ENCODE measurements around the gene PRKG1.

DNA sequence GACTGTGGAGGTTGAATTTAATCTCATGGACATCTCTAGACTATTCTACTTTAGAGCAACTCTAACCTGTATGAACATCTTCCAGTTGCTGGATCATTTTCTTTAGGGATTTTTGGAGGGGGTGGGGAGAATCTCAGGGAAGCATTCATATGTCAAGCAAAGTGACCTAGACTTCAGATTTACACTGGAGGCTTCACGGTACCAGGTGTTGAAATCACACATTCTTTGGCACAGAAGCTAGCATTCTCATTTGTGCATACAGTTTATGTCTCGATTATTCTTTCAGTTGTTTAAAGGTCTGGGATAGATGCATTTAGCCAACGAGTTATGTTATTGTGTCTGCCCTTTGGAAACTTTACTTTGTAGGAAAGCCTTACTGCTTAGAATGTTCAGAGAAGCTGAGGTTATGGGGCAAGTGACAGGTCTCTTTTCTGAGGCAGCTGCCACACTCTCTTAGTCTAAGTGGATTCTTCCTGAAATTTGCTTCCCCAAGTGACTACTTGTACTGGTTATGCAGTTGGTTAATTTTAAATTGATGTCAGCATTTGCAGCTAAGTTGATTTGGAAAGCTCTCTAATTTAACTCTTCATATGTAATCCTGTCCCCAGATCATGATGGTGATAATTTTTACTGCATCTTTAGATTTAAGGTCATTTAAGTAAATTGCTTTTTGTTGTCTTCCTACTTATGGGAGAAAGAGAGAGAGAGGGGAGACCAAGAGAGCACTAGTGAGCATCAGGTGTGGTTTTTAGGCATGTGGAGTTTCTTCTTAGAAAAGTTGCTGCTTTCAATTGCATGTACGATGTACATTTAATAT, 153.8 kb downstream of the PRKG1 start:
- no peak for TF ChIP-seq EZH2phosphoT487 (IDR thresholded peaks at IDR 0.05; ENCODE audit: unreplicated experiment)
- no peak for TF ChIP-seq EZH2 (IDR thresholded peaks at IDR 0.05; ENCODE audit: low read depth, unreplicated experiment)
- TF ChIP-seq, protein P1, sequence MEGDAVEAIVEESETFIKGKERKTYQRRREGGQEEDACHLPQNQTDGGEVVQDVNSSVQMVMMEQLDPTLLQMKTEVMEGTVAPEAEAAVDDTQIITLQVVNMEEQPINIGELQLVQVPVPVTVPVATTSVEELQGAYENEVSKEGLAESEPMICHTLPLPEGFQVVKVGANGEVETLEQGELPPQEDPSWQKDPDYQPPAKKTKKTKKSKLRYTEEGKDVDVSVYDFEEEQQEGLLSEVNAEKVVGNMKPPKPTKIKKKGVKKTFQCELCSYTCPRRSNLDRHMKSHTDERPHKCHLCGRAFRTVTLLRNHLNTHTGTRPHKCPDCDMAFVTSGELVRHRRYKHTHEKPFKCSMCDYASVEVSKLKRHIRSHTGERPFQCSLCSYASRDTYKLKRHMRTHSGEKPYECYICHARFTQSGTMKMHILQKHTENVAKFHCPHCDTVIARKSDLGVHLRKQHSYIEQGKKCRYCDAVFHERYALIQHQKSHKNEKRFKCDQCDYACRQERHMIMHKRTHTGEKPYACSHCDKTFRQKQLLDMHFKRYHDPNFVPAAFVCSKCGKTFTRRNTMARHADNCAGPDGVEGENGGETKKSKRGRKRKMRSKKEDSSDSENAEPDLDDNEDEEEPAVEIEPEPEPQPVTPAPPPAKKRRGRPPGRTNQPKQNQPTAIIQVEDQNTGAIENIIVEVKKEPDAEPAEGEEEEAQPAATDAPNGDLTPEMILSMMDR (conservative IDR thresholded peaks at IDR 0.05; ENCODE audit: low read depth in 2 of 2), result no peak
- no peak for TF ChIP-seq CREB1 (CRISPR knock-in tag; IDR thresholded peaks at IDR 0.05; ENCODE audit: low read depth)
- TF ChIP-seq, protein P2, sequence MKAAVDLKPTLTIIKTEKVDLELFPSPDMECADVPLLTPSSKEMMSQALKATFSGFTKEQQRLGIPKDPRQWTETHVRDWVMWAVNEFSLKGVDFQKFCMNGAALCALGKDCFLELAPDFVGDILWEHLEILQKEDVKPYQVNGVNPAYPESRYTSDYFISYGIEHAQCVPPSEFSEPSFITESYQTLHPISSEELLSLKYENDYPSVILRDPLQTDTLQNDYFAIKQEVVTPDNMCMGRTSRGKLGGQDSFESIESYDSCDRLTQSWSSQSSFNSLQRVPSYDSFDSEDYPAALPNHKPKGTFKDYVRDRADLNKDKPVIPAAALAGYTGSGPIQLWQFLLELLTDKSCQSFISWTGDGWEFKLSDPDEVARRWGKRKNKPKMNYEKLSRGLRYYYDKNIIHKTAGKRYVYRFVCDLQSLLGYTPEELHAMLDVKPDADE (IDR thresholded peaks at IDR 0.05), result no peak
- TF ChIP-seq POLR2AphosphoS5 (IDR thresholded peaks at IDR 0.05; ENCODE audit: low read depth), result no peak

All from GM23338 (cell line).